ENCODE data around the gene CHST7.
A peak's percentile ranks its signal among the peaks of the same experiment; 100 is the strongest.
"Not testable (repeated sequence)": the region's sequence is repeated elsewhere in the genome, so short reads cannot be mapped to it uniquely, and the experiment has no call there.

CHST7 gene

GRCh38 chrX:46573331-46573891, at the start of gene CHST7:
CHST7 (plus strand) TSS chrX:46573765; CDS start chrX:46573932, 167 bp downstream.
- Histone ChIP-seq H3K9me3 (ENCODE audit: insufficient read depth, low read length) (no peaks in the 10 kb centered on the region), H3K36me3 (ENCODE audit: insufficient read depth, insufficient read length, low read length) (peaks cover 12% of the 10 kb centered on the region), H3K9ac (ENCODE audit: insufficient read length, low read depth) (peak within 1 kb of the TSS; percentile 94), H3K4me1 (ENCODE audit: insufficient read depth, insufficient read length) (no peaks in the 10 kb centered on the region), H3K27me3 (ENCODE audit: insufficient read depth, insufficient read length) (peaks cover 3% of the 10 kb centered on the region), H3K4me3 (ENCODE audit: insufficient read length, low read depth) (peak within 1 kb of the TSS; percentile 92)
- TF ChIP-seq SUZ12 (IDR thresholded peaks at IDR 0.05; ENCODE audit: extremely low read depth, insufficient read depth, insufficient read length) (no peak), ZNF274 (IDR thresholded peaks at IDR 0.05; ENCODE audit: low read depth, low read length) (no peak), YY1 (IDR thresholded peaks at IDR 0.05; ENCODE audit: insufficient read depth, insufficient read length) (no peak)
- no peak for DNase-seq (ENCODE audit: low read depth, low spot score)

- H3K9me3 ChIP-seq (ENCODE audit: insufficient read depth, low read length); H3K4me1 ChIP-seq (ENCODE audit: insufficient read depth, insufficient read length); H3K9ac ChIP-seq (ENCODE audit: insufficient read length, low read depth); H3K27me3 ChIP-seq (ENCODE audit: insufficient read depth, insufficient read length); H3K4me3 ChIP-seq (ENCODE audit: insufficient read length, low read depth); DNase-seq (ENCODE audit: low read depth, low spot score): not testable (repeated sequence)
- H3K36me3 ChIP-seq (ENCODE audit: insufficient read depth, insufficient read length, low read length): peaks cover 27% of the 10 kb centered on the region
Observed at GRCh38 chrX:46528640-46529039, 44.9 kb upstream of the CHST7 start.

GRCh38 chrX:46529740-46530403, 43.7 kb upstream of the CHST7 start:
- H3K4me1 ChIP-seq (ENCODE audit: insufficient read depth, insufficient read length); H3K9me3 ChIP-seq (ENCODE audit: insufficient read depth, low read length); H3K27me3 ChIP-seq (ENCODE audit: insufficient read depth, insufficient read length); DNase-seq (ENCODE audit: low read depth, low spot score); H3K9ac ChIP-seq (ENCODE audit: insufficient read length, low read depth); H3K4me3 ChIP-seq (ENCODE audit: insufficient read length, low read depth): not testable (repeated sequence)
- peaks cover 19% of the 10 kb centered on the region for H3K36me3 ChIP-seq (ENCODE audit: insufficient read depth, insufficient read length, low read length)

GRCh38 chrX:46530404-46530908, 43.1 kb upstream of the CHST7 start:
- H3K36me3 ChIP-seq (ENCODE audit: insufficient read depth, insufficient read length, low read length): peaks cover 19% of the 10 kb centered on the region
- H3K4me1 ChIP-seq (ENCODE audit: insufficient read depth, insufficient read length); H3K9me3 ChIP-seq (ENCODE audit: insufficient read depth, low read length); H3K4me3 ChIP-seq (ENCODE audit: insufficient read length, low read depth); DNase-seq (ENCODE audit: low read depth, low spot score); H3K27me3 ChIP-seq (ENCODE audit: insufficient read depth, insufficient read length); H3K9ac ChIP-seq (ENCODE audit: insufficient read length, low read depth): not testable (repeated sequence)

- DNase-seq (ENCODE audit: low read depth, low spot score): no peak
- Histone ChIP-seq H3K9ac (ENCODE audit: insufficient read length, low read depth) (no peak overlapping the region), H3K9me3 (ENCODE audit: insufficient read depth, low read length) (no peaks in the 10 kb centered on the region), H3K4me1 (ENCODE audit: insufficient read depth, insufficient read length) (no peaks in the 10 kb centered on the region), H3K4me3 (ENCODE audit: insufficient read length, low read depth) (no peak overlapping the region), H3K27me3 (ENCODE audit: insufficient read depth, insufficient read length) (no peaks in the 10 kb centered on the region), H3K36me3 (ENCODE audit: insufficient read depth, insufficient read length, low read length) (peaks cover 15% of the 10 kb centered on the region)
- TF ChIP-seq SUZ12 (IDR thresholded peaks at IDR 0.05; ENCODE audit: extremely low read depth, insufficient read depth, insufficient read length) (no peak), ZNF274 (IDR thresholded peaks at IDR 0.05; ENCODE audit: low read depth, low read length) (no peak), YY1 (IDR thresholded peaks at IDR 0.05; ENCODE audit: insufficient read depth, insufficient read length) (no peak)
Observed at GRCh38 chrX:46531442-46531841, 42.1 kb upstream of the CHST7 start.

GRCh38 chrX:46543441-46543840, 30.1 kb upstream of the CHST7 start:
- H3K4me1 ChIP-seq (ENCODE audit: insufficient read depth, insufficient read length): peaks cover 2% of the 10 kb centered on the region
- TF ChIP-seq YY1 (IDR thresholded peaks at IDR 0.05; ENCODE audit: insufficient read depth, insufficient read length) (no peak), ZNF274 (IDR thresholded peaks at IDR 0.05; ENCODE audit: low read depth, low read length) (no peak), SUZ12 (IDR thresholded peaks at IDR 0.05; ENCODE audit: extremely low read depth, insufficient read depth, insufficient read length) (no peak)
- H3K27me3 ChIP-seq (ENCODE audit: insufficient read depth, insufficient read length): no peaks in the 10 kb centered on the region
- no peak for DNase-seq (ENCODE audit: low read depth, low spot score)
- H3K9ac ChIP-seq (ENCODE audit: insufficient read length, low read depth): peak overlapping the region; percentile 32
- H3K36me3 ChIP-seq (ENCODE audit: insufficient read depth, insufficient read length, low read length): peaks cover 53% of the 10 kb centered on the region
- H3K4me3 ChIP-seq (ENCODE audit: insufficient read length, low read depth): no peak overlapping the region
- H3K9me3 ChIP-seq (ENCODE audit: insufficient read depth, low read length): no peaks in the 10 kb centered on the region

- H3K9ac ChIP-seq (ENCODE audit: insufficient read length, low read depth): peak overlapping the region; percentile 99
- peak overlapping the region; percentile 91 for H3K4me3 ChIP-seq (ENCODE audit: insufficient read length, low read depth)
- H3K9me3 ChIP-seq (ENCODE audit: insufficient read depth, low read length); H3K4me1 ChIP-seq (ENCODE audit: insufficient read depth, insufficient read length); DNase-seq (ENCODE audit: low read depth, low spot score); H3K27me3 ChIP-seq (ENCODE audit: insufficient read depth, insufficient read length): not testable (repeated sequence)
- peaks cover 59% of the 10 kb centered on the region for H3K36me3 ChIP-seq (ENCODE audit: insufficient read depth, insufficient read length, low read length)
Observed at GRCh38 chrX:46544527-46544926, 29.0 kb upstream of the CHST7 start.

All from NT2/D1 (cell line).